Islet of Langerhans (tissue), 1 donor: ENCODE measurements around the gene TAS2R60.
"Not testable (repeated sequence)": the region's sequence is repeated elsewhere in the genome, so short reads cannot be mapped to it uniquely, and the experiment has no call there.

Source experiments
- FAIRE-seq: peaks from one replicate; lab custom pipeline; 2011; peaks lifted over from hg19 to GRCh38; lab: Jason Lieb, UNC

TAS2R60 gene

DNA sequence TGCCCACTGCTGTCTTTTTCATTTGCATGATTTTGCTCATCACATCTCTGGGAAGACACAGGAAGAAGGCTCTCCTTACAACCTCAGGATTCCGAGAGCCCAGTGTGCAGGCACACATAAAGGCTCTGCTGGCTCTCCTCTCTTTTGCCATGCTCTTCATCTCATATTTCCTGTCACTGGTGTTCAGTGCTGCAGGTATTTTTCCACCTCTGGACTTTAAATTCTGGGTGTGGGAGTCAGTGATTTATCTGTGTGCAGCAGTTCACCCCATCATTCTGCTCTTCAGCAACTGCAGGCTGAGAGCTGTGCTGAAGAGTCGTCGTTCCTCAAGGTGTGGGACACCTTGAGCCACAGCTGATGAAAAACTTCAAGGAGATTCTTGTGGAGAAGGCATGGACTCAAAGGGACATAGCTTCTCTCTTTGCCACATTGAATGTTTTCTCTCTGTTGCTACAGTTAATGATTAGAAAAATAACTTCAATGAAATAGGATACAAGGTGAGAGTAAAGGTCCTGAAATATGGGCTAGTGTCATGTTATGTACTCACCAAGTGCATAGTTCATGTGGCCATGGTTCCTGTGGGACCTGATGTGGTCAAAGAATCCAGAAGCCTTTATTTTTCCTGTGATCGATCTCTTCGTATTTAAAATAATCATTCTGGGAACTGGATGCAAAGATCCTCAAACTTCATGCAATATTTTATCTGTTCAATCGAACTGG lies 970 bp downstream of the TAS2R60 start:
- no peak for FAIRE-seq

DNA sequence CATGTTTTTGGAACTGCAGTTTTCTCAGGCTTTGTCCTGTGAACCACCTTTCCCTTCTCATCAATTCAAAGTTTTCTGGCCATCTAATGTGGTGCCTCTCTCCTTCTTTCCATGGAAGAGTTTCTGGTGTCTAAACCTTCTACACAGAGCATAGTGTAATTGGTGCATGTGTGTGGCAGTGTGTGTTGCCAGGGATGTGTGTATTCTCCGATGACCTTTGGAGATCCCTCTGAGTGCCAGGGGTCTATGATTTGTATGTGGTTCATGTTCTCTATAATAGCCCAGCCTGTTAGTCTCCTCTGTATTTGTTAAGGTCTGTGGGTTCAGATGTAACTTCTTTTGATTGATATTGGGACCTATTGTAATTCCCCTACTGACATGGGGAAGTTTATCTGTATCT lies 1.5 kb downstream of the TAS2R60 start:
- FAIRE-seq: no peak

DNA sequence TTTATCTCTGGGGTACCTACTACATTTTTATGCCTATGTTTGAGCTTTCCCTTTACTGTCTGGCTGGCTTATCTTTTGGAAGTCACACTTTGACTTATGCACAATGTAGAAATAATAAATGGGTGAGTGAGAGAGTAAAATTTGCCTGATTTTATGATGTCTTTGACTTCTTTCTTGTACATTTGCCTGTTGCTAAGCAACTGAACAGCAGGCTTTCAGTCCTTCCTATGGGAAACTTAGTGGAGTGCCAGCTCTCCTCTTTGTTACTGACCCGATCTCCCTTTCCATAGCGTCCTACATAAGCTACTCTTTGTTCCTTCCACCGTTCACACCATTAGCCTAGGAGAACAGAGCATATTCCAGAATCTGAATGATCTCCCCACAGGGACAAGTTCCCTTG lies 4.2 kb downstream of the TAS2R60 start:
- FAIRE-seq: no peak

DNA sequence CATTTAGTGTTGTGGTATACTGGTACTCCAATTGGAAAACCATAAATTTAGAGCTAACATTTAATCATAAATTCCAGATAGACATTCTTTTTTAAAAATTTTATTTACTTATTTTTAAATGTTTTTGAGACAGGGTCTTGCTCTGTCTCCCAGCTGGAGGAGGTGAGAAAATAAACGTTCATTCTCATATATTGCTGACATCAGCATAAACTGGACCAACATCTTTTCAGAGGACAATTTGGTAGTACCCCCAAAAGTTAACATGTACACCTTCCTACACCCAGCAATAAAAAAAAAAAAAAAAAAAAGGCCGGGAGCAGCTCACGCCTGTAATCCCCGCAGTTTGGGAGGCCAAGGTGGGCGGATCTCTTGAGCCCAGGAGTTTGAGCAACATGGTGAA lies 5.2 kb downstream of the TAS2R60 start:
- FAIRE-seq: no peak

DNA sequence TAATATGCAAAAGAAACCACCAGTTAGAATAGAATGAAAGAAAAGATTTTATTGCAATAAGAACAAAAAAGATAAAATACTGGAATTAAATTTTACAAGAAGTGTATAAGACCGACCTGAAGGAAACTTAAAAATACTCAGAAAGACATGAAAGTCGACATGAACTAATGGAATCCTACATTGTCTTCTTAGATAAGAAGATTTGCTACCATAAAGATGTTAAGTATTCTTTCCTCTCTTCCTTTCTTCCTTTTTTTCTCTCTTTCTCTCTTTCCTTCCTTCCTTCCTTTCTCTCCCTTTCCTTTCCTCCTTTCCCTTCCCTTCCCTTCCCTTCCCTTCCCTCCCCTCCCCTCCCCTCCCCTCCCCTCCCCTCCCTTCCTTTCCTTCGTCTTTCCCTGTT lies 6.5 kb downstream of the TAS2R60 start:
- FAIRE-seq: no peak

DNA sequence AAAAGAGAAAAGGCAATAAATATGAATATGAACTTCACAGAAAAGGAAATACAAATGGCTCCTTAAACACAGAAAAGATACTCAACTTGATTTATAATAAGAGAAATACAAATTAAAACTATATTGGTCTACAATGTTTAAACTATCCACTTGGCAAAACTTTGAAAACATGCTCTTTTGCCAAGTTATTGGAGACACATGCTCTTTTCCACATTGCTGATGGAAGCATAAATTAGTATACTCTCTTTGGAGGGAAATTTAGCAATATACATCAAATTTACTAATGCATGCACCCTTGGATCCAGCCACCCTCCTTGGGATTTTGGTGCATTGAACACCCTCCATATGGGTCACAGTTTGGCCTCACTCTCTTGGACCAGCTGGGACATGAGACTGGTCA lies 7.9 kb downstream of the TAS2R60 start:
- FAIRE-seq: no peak

DNA sequence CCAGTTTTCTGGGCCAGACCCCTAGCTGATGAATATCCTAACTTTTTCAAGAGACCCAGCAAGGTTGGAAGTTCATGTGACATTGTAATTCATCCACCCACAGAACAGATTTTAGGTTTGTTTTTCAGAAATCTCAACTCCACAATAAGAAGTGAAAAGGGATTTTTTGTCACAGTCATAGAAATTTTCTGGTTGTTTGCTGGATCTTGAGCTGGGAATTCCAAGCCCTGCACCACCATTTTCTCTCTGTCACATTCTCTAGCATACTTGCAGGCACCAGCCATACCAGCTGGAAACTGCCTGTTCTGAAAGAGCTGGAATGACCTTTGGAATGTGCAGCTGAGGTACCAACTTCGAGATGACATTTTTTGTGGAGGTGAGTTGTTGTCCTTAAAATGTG lies 8.5 kb downstream of the TAS2R60 start:
- FAIRE-seq: no peak

DNA sequence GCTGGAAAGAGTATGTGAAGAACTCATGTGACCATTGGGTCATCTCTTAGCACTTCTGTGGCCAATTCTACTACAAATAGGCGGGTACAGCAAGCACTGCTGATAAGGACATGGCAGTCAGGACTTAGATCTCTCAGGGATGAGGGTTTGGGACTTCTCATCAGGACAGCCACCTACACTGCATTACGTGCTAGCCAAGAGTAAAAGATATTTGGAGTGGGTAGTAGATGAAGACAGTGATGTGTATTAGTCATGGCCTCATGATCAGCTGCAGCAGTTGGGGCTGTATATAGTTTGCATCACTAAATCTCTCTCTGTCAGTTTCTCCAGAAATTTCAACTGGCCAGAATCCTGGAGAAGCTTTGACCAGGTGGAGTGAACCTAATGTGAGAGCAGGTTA lies 9.2 kb downstream of the TAS2R60 start:
- no peak for FAIRE-seq

DNA sequence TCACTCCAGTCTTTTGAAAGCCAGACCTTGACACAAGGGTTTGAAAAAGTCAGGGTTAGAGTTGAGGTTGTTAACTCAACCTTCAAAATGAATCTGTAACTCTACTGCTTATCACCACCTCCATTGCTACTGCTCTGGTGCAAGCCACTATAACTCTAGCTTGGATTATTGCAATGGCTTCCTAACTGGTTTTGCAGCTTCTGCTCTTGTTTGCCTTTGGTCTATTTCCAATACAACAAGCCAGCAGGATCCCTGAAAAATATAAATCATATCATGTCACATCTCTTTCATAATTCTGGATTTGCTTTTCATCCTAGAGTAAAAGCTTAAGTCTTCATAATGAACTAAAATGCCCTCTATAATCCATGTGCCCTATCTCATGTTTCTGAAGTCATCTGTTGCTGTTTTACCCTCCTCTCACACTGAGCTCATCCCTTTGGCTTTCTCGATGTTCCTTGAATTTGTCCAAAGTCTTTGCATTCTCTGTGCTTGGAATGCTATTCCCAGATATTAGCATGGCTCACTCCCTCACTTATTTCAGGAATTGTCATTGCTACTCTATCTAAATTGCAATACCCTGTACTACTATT lies 10.9 kb downstream of the TAS2R60 start:
- no peak for FAIRE-seq

DNA sequence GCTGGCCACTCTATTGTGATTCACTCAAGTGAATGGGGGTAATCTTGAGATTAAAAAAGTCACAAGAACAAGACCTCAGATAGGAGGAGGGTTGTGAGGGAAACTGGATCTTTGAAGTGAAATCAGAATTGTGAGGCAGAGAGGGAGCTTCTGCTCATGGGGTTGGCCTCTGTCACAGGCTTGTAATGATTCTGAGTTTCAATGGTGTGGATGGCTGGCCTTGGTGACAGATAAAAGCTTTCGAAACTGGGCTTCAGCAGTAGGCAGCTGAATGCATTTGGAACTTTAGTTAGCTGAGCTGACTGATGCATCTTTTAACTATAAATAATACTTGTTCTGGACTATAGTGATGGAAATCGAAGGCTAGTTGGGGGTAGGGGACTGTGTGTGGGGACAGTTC lies 12.2 kb downstream of the TAS2R60 start:
- no peak for FAIRE-seq

DNA sequence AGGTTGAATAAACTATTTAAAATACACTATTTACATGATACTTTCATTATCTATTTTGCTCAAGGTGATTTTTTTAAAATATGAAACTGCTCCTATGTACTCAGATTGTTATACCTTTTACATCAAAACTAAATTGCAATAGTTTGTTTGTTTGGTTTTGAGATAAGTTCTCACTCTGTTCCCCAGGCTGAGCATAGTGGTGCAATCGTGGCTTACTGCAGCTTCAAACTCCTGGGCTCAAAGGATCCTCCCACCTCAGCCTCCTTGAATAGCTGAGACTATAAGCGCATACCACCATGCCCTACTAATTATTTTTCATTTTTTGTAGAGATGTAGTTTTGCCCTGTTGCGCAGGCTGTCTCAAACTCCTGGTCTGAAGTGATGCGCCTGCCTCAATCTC lies 12.7 kb downstream of the TAS2R60 start:
- FAIRE-seq: no peak

DNA sequence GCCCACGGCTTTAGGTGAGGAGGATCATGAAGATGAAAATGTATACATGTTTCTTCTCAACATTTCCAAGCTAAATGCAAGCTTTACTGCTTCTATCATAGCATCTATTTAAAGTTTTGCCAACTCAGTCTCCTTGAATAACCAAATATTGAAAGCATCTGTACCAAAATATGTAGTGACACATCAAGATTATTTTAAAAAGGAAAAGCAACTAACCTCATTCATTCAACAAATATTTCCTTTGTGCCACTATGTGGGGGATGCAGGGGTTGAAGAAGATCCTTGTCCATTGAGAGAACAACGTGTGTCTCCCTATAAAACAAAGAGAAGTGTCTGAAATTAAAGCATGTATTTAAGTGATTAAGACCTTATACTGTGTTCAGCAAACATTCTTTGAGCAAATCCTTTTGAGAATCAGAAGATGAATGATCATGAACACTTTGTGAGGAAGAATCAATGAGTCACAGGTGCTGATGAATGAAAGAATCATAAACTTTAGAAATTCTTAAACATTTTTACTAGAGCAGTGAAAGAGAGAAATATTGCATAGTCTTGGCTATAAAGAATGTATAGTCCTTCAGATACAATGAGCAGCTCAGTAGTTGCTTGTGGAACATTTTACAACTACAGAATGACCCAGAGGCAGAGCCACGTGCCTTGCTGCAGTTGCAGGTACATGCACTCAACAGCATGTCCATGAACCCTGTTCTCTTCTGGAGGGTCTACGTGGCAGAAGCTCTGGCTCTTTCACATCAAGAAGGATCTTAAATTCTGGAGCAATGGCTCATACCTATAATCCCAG lies 13.9 kb downstream of the TAS2R60 start:
- no peak for FAIRE-seq

DNA sequence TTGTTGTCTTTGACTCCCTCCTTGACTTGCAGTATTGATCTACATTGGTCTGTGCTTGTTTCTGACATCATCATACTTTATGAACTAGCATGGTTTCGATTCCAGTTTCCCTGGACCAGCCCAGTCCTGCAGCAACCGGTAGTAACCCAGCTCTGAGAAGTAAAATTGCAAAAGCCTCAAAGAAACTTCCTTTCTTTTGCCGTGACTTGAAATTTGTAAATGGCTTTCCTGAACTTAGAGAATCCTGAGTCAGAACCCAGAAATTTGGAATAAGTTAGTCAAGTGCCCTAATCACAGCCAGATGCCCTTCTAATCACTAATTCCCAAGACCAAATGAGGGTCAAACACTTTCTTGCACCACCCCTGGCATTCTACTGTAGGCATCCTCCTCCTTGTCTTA lies 15.0 kb downstream of the TAS2R60 start:
- FAIRE-seq: no peak

DNA sequence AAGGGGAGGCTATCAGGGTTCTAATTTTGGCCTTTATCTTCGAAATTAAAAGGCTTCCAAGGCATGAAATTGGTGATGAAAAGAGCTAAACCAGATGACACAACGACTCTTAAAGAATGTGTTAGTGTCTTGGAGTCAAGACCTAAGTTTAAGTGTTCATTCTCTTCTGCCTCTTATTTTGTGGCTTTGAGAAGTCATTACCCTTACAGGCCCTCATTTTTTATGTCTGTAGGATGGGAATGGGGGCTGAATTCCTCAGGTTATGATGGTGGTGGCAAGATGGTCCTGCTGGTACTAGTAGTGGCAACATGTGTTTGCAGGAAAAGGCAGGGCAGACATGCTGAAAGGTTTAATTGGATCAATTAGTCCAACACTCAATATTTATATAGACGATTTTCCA lies 15.4 kb downstream of the TAS2R60 start:
- no peak for FAIRE-seq

DNA sequence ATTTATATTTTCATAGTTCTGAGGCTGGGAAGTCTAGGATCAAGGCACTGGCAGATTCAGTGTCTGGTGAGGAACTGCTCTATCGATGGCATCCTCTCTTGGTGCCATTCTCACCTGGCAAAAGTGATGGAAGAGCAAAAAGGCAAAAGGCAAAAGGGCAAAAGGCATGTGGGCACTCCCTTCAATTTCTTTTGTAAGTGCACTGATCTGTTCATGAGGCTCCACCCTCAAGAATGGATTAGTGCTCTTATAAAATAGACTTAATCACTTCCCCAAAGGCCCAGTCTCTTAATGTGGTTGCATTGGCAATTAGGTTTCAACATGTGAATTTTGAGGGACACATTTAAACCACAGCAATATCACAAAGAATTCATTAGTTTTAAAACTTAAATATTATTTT lies 16.1 kb downstream of the TAS2R60 start:
- FAIRE-seq: no peak

DNA sequence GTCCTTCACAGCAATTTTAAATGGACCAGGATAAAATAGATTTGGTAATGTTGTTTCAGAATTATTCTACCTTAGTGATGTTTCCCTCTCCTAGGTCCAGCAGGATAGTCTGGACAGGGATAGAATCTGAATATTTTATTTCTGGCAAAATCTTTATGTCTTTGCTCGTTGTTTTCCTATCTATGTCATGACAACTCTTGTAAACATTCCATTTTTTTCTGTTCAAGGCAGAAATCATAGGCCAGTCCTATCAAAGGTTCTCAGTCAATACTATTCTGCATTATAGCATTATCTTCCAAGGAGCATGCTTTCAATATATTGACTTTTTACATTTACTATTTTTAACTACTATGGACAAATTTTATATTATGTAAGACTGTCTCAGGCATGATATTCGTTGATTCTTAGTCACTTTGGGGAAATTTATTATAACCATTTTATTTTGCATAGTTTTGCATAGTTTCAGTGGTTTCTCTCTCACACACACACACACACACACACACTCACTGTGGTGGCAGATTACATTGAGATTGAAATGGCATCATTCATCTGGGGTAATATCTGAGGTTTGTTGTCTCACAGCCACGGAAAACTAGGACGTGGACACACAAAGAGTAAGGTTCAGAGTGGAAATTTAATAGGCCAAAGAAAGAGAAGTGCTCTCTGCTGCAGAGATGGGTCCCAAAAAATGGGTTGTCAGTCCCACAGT lies 17.2 kb downstream of the TAS2R60 start:
- FAIRE-seq: no peak

DNA sequence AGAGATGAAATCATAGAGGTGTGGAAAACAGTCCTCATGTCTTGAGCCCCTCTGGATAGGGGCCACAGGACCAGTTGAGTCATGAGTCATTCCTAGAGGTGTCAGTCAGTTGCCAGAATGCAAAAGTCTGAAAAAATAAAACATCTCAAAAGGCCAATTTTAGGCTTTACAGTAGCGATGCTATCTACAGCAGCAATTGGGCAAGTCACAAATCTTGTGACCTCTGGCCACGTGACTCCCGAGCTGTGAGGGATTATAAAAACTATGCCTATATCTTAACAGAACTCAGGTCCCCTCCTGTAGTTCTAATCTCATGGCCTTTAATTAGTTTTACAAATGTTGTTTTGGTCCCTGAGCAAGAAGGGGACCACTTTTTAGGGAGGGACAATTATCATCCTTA lies 18.8 kb downstream of the TAS2R60 start:
- no peak for FAIRE-seq

DNA sequence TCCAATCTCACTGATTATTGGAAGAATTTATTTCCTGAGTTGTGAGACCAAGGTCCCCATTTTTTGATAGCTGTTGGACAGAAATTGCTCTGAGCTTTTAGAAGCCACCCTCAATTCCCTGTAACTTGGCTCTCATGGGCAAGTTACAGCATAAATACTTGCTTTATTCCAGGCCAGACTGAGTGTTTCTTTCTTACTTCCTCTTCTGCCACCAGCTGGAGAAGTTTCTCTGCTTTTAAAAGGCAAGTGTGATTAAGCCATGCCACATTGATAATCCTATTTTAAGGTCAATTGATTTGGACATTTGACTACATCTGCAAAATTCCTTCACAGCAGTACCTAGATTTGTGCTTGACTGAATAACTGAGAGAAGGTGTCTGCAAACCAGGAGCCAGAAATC lies 20.3 kb downstream of the TAS2R60 start:
- FAIRE-seq: no peak

DNA sequence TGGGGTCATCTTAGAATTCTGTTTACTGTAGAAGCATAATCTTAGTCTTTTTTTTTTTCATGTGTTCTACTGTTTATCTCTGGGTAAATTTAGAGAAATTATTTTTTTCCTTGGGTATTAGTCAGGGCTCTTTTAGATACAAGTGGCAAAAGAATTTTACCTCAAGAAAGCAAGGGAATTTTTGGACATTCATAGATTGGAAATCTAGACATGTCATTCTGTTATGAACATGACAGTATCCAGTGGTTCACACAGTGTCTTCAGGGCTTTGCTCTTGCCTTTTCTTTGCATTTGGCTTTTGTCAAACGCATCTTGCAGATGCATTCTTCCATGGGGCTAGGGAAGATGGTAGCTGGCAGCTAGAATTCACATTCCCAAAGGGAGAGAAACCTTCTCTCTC lies 20.7 kb downstream of the TAS2R60 start:
- no peak for FAIRE-seq

DNA sequence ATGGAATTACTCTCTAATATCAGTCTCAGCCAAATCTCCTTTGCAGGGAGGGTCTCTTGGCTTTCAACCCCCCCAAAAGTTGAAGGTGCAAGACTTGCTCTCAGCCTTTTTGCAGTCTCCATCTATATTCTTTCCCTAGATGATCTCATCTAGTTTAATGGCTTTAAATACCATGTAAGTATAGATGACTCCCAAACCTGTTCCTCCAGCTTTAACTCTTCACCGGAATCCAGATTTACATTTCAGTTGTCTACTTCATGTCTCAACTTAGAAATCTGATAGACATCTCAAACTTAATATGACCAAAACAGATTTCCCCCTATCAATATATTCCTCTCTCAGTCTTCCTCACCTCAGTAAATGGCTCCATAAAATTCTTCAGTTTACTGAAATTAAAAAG lies 24.5 kb downstream of the TAS2R60 start:
- FAIRE-seq: no peak

DNA sequence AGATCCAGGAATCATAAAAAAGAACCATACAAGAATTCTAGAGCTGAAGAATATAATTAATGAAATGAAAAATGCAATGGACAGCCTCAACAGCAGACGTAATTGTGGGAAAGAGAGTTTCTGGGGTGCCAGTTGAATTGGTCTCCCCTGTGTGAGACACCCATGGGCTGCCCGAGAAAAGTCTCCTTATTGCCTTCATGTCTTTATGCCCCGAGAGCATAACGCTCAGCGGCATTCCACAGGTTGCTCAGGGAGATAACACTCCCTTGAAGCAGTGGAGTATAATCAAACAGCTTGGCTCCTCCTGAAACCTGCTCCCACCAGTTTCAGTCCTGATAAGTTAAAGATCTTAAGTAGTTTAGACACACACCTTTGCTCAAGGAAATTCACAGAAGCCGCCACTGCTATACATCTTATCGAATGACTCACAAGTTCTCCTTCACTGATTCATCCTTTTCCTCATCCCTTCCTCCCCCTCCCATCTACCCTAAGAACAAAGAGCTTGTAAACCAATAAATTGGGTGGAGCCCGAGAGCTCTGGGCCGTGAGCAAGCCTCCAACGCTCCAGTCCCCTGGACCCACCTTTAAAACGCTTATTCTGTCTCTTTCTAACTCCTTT lies 28.9 kb downstream of the TAS2R60 start:
- not testable (repeated sequence) for FAIRE-seq

DNA sequence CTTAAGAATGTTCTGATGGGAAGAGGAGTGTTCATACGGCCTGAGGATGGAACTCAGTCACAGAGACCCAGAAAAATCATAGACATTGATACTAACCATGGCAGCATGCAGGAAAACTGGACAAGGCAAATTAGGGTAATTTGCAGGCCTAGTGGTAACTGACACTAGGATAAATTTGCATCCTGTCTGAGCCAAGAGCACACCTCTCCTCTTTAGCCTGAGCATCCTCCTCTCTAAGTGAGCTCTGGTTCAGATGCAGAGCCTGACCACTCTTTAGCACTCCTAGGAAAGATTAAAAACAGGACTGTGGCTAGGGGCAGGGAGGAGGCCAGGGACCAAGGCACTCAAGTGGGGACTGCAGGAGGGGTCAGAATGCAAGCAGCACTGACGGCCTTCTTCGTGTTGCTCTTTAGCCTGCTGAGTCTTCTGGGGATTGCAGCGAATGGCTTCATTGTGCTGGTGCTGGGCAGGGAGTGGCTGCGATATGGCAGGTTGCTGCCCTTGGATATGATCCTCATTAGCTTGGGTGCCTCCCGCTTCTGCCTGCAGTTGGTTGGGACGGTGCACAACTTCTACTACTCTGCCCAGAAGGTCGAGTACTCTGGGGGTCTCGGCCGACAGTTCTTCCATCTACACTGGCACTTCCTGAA lies 34.4 kb downstream of the TAS2R60 start, which contains the start of gene TAS2R41:
Gene TAS2R41 (plus strand): TSS at position 373 of the 650 bp plus-strand sequence. CDS start 0 bp downstream, at position 373.
- FAIRE-seq: no peak
